ENCODE measurements around the gene SEC22A.

DNA sequence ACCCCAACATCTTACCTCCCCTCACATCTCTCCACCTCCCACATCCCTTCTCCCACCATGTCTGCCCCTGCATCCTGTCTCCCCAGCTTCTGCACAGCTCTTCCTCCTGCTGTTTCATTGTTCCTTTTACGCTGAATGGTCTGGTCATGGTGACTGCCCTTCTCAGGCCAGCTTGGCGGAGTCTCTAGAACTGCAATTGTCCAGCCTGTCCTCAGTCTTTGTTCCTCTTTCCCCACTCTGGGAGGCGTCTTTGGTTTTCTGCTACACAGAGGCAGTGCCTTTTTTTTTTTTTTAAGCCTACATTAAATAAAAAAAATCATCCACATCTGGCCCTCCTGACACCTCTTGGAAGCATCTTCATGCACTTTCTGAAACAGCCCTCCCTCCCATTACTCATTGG lies 49.1 kb upstream of the SEC22A start:
- TF ChIP-seq POLR2AphosphoS5 (IDR thresholded peaks at IDR 0.05; ENCODE audit: low read depth) = no peak
- TF ChIP-seq, protein P1, sequence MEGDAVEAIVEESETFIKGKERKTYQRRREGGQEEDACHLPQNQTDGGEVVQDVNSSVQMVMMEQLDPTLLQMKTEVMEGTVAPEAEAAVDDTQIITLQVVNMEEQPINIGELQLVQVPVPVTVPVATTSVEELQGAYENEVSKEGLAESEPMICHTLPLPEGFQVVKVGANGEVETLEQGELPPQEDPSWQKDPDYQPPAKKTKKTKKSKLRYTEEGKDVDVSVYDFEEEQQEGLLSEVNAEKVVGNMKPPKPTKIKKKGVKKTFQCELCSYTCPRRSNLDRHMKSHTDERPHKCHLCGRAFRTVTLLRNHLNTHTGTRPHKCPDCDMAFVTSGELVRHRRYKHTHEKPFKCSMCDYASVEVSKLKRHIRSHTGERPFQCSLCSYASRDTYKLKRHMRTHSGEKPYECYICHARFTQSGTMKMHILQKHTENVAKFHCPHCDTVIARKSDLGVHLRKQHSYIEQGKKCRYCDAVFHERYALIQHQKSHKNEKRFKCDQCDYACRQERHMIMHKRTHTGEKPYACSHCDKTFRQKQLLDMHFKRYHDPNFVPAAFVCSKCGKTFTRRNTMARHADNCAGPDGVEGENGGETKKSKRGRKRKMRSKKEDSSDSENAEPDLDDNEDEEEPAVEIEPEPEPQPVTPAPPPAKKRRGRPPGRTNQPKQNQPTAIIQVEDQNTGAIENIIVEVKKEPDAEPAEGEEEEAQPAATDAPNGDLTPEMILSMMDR (IDR thresholded peaks at IDR 0.05; ENCODE audit: insufficient read depth, low read length) = no peak
- no peak for TF ChIP-seq GABPA (IDR thresholded peaks at IDR 0.05; ENCODE audit: low read depth)
- TF ChIP-seq, protein P2, sequence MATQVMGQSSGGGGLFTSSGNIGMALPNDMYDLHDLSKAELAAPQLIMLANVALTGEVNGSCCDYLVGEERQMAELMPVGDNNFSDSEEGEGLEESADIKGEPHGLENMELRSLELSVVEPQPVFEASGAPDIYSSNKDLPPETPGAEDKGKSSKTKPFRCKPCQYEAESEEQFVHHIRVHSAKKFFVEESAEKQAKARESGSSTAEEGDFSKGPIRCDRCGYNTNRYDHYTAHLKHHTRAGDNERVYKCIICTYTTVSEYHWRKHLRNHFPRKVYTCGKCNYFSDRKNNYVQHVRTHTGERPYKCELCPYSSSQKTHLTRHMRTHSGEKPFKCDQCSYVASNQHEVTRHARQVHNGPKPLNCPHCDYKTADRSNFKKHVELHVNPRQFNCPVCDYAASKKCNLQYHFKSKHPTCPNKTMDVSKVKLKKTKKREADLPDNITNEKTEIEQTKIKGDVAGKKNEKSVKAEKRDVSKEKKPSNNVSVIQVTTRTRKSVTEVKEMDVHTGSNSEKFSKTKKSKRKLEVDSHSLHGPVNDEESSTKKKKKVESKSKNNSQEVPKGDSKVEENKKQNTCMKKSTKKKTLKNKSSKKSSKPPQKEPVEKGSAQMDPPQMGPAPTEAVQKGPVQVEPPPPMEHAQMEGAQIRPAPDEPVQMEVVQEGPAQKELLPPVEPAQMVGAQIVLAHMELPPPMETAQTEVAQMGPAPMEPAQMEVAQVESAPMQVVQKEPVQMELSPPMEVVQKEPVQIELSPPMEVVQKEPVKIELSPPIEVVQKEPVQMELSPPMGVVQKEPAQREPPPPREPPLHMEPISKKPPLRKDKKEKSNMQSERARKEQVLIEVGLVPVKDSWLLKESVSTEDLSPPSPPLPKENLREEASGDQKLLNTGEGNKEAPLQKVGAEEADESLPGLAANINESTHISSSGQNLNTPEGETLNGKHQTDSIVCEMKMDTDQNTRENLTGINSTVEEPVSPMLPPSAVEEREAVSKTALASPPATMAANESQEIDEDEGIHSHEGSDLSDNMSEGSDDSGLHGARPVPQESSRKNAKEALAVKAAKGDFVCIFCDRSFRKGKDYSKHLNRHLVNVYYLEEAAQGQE (IDR thresholded peaks at IDR 0.05; ENCODE audit: insufficient replicate concordance, low read depth) = no peak
- TF ChIP-seq SPI1 (IDR thresholded peaks at IDR 0.05; ENCODE audit: borderline replicate concordance, low read depth) = no peak
